Measurements from ENCODE around the gene CDYL2.

CDYL2 gene

DNA sequence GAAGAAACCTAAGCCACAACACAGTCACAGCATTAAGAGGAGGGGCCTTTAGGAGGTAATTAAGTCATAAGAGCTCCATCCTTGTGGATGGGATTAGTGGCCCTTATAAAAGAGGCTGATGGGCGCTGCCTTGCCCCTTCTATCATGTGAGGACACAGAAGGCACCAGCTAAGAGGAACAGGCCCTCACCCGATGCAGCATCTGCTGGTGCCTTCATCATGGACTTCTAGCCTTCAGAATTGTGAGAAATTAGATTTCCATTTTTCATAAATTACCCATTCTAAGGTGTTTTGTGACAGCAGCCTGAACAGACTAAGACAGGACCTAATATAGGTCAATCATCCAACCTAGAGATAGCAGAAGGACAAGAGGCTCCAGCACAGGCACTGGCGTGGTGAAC, 120.8 kb downstream of the CDYL2 start:
- DNase-seq (ENCODE audit: insufficient read length) (no peak), FAIRE-seq (no peak)
- TF ChIP-seq POLR2A (IDR thresholded peaks at IDR 0.05; ENCODE audit: low read depth, low read length) (no peak), TAF1 (IDR thresholded peaks at IDR 0.05; ENCODE audit: borderline replicate concordance, low read depth, low read length) (no peak), POLR2AphosphoS5 (IDR thresholded peaks at IDR 0.05; ENCODE audit: low read depth, low read length) (no peak)

DNA sequence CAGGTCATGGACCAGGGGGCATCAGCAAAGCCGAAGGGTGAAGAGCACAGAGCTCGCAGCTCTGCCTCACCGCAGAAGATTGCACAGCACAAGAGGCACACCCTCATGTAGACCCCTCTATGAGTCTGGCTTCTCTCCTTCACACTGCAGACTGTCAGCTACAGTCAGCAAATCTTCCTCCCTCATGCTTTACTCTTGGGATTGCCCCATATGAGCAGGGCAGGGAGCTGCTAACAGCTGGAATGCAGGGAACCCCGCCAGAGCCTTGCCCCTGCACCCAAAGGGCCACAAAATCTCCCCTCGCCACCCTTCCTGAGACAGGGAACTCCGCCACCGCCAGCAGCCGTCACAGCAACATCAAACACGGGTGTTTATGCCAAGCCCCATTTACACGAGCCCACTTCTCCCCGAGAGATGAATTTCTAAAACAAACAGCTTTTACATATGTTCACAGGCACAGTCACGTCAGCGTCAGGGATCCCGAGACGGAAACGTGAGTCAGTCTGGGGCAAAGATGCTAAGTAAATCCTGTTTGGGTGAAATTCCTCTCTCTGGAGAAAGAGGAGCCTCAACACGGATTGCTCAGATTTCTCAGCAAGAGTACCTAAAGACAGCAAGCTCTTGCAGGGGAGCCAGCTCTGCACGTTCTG, 121.9 kb downstream of the CDYL2 start:
- FAIRE-seq = no peak
- no peak for DNase-seq (ENCODE audit: insufficient read length)
- no peak for TF ChIP-seq POLR2AphosphoS5 (IDR thresholded peaks at IDR 0.05; ENCODE audit: low read depth, low read length)
- no peak for TF ChIP-seq TAF1 (IDR thresholded peaks at IDR 0.05; ENCODE audit: borderline replicate concordance, low read depth, low read length)
- no peak for TF ChIP-seq POLR2A (IDR thresholded peaks at IDR 0.05; ENCODE audit: low read depth, low read length)

DNA sequence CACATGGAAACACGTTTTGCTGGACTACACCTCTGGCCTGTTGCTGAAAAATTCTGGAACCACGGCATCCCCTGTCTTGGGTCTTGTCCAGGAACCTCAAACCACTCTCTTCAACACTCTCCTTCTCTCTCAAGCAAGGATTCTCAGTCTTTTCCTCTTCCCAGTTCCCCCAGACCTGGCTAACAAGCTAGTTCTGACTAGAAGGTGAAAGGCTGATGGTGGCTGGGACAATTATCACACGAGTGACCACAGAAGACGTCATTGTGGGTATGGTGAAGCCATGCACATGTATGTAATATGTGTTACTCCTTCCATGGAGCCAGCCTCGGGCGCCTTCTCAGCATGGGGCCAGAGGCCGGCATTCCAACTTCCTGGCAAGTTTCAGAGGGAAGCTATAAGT, 123.0 kb downstream of the CDYL2 start:
- DNase-seq (ENCODE audit: insufficient read length) = no peak
- no peak for FAIRE-seq
- TF ChIP-seq TAF1 (IDR thresholded peaks at IDR 0.05; ENCODE audit: borderline replicate concordance, low read depth, low read length) (no peak), POLR2A (IDR thresholded peaks at IDR 0.05; ENCODE audit: low read depth, low read length) (no peak), POLR2AphosphoS5 (IDR thresholded peaks at IDR 0.05; ENCODE audit: low read depth, low read length) (no peak)

DNA sequence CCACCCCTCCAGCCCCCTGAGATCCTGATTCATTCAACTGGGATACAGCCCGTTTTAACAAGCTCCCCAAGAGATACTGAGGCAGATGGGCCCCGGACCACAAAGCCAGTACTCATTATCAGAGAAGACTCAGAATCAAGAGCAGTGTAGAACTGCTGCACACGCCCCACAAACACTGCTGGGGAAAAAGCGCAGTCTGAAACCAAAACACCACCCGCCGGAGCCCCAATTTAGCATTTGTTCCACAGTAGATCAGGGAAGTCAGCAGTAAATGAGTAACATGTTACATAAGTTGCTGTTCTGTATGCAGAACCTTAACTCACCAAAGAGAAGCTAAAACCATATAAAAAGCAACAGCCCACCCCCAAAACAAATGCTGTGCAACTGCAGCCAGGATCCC, 123.6 kb downstream of the CDYL2 start:
- no peak for FAIRE-seq
- no peak for DNase-seq (ENCODE audit: insufficient read length)
- no peak for TF ChIP-seq POLR2AphosphoS5 (IDR thresholded peaks at IDR 0.05; ENCODE audit: low read depth, low read length)
- TF ChIP-seq TAF1 (IDR thresholded peaks at IDR 0.05; ENCODE audit: borderline replicate concordance, low read depth, low read length) = no peak
- TF ChIP-seq POLR2A (IDR thresholded peaks at IDR 0.05; ENCODE audit: low read depth, low read length) = no peak

DNA sequence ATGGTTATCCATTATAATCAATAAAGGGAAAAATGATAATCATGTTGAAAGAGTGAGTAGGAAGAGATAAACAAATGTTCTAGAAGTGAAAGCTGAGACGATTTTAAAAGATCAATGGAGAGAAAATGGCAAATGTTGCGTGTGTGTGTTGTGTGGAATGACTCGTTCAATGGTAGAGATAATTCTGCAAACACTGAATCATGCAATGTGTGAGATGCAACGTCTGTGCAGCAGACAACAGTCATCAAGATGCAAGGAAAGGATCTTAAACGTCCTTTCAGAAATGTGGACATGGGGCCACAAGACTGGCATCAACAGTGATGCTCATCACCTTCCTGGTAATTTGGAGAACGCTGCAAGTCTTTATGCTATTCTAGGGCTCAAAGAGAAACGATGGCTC, 124.4 kb downstream of the CDYL2 start:
- FAIRE-seq (no peak), DNase-seq (ENCODE audit: insufficient read length) (no peak)
- TF ChIP-seq POLR2A (IDR thresholded peaks at IDR 0.05; ENCODE audit: low read depth, low read length) (no peak), TAF1 (IDR thresholded peaks at IDR 0.05; ENCODE audit: borderline replicate concordance, low read depth, low read length) (no peak), POLR2AphosphoS5 (IDR thresholded peaks at IDR 0.05; ENCODE audit: low read depth, low read length) (no peak)

DNA sequence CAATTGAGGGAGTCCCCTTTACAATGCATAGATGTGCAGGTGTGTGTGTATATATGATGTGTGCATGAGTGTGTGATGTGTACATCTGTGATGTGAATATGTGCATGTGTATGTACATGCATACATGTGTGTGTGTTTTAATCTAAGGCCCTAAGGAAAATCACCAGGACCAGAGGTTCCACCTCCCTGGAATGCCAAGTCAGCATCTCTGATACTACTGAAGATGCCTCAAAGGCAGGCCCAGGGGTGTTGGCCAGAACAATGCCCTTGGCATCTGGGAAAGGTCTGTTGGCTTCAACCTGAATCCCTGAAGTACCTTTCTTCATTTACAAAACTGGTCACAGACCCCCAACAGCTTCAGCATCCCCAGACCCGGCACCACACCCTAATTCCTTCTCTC, 129.5 kb downstream of the CDYL2 start:
- DNase-seq (ENCODE audit: insufficient read length) = no peak
- no peak for TF ChIP-seq TAF1 (IDR thresholded peaks at IDR 0.05; ENCODE audit: borderline replicate concordance, low read depth, low read length)
- no peak for TF ChIP-seq POLR2A (IDR thresholded peaks at IDR 0.05; ENCODE audit: low read depth, low read length)
- no peak for FAIRE-seq

DNA sequence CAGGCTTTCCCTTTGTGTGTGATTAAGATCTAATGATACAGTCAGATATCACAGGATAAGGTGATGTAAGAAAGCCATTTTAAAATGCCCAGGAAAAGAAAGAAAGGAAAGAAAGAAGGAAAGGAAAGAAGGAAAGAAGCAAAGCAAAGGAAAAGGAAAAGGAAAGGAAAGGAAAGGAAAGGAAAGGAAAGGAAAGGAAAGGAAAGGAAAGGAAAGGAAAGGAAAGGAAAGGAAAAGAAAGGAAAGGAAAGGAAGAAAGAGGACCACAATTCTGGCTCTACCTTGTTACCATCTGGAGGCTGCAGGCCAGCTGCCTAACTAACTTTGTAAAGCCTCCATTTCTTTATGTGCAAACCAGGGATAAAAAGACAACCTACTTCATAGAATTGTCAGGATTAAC, 132.0 kb downstream of the CDYL2 start:
- no peak for FAIRE-seq
- no peak for DNase-seq (ENCODE audit: insufficient read length)
- TF ChIP-seq POLR2A (IDR thresholded peaks at IDR 0.05; ENCODE audit: low read depth, low read length) = no peak
- no peak for TF ChIP-seq TAF1 (IDR thresholded peaks at IDR 0.05; ENCODE audit: borderline replicate concordance, low read depth, low read length)
- TF ChIP-seq POLR2AphosphoS5 (IDR thresholded peaks at IDR 0.05; ENCODE audit: low read depth, low read length) = no peak

DNA sequence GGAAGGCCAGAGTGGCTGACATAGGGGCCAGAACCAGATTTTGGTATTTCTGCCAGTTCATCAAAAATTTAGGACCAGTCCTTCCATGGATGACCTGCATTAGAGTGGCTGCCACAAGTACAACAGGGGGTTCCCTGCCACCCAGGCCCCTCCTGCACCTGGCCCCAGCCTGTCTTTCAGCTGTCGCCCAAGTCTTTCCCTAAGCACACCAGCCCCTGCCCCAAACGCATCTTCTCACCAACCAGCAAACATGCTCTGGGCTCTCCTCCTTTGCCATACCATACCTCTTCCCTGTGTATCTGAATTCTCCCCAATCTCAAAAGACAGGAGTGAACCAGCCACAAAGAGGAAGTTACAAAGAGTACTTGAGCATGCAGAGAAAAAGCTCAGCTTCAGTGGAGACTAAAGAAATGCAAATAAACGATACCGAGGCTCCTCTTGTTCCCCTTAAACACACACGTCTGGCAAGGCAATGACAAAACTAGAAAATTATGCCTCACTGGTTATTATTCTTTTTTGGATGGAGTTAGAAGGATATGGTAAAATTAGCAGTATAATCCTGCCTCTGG, 133.0 kb downstream of the CDYL2 start:
- no peak for DNase-seq (ENCODE audit: insufficient read length)
- FAIRE-seq = peak; percentile 70
- TF ChIP-seq POLR2AphosphoS5 (IDR thresholded peaks at IDR 0.05; ENCODE audit: low read depth, low read length) (no peak), TAF1 (IDR thresholded peaks at IDR 0.05; ENCODE audit: borderline replicate concordance, low read depth, low read length) (no peak), POLR2A (IDR thresholded peaks at IDR 0.05; ENCODE audit: low read depth, low read length) (no peak)

DNA sequence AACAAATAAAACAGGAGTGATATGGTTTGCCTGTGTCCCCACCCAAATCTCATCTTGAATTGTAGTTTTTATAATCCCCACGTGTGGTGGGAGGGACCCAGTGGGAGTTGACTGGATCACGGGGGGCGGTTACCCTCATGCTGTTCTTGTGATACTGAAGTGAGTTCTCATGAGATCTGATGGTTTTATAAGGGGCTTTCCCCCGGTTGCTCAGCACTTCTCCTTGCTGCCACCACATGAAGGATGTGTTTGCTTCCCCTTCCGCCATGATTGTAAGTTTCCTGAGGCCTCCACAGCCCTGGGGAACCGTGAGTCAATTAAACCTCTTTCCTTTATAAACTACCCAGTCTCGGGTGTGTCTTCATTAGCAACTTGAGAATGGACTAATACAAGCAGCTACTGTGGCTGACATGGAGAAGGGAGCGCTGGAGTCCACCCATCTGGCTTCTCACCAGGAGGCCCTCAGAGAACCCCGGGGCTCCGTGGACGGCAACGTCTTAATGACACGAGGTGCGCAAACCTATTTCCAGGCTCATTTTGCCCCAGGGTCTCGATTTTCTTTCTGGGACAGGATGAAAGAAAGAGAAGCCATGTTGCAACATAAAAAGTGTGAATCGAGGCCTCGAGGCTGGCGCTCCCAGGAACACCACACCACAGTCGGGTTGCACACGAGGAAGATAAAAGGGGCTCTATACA, 134.1 kb downstream of the CDYL2 start:
- TF ChIP-seq POLR2A (IDR thresholded peaks at IDR 0.05; ENCODE audit: low read depth, low read length) = no peak
- TF ChIP-seq TAF1 (IDR thresholded peaks at IDR 0.05; ENCODE audit: borderline replicate concordance, low read depth, low read length) = no peak
- no peak for TF ChIP-seq POLR2AphosphoS5 (IDR thresholded peaks at IDR 0.05; ENCODE audit: low read depth, low read length)
- no peak for DNase-seq (ENCODE audit: insufficient read length)
- FAIRE-seq = no peak

DNA sequence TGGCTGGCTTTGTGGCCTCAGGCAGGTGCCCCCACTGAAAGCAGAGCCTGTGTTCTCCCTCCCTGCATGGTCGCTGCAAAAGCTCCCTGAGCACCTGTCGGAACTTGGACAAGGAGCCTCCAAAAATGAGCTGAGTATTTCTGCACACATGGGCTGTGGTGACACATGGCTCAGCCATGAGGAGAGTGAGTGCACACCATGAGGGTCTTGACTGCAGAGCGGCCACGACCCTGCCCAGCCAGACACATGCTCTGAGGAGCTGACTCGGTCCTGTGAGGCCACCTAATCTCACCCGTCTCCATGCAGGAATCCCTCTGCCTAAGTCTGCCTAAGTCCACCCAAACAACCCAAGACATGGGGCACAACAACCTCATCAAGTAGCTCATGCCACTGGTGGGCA, 134.7 kb downstream of the CDYL2 start:
- FAIRE-seq (no peak), DNase-seq (ENCODE audit: insufficient read length) (no peak)
- TF ChIP-seq TAF1 (IDR thresholded peaks at IDR 0.05; ENCODE audit: borderline replicate concordance, low read depth, low read length) (no peak), POLR2A (IDR thresholded peaks at IDR 0.05; ENCODE audit: low read depth, low read length) (no peak)

DNA sequence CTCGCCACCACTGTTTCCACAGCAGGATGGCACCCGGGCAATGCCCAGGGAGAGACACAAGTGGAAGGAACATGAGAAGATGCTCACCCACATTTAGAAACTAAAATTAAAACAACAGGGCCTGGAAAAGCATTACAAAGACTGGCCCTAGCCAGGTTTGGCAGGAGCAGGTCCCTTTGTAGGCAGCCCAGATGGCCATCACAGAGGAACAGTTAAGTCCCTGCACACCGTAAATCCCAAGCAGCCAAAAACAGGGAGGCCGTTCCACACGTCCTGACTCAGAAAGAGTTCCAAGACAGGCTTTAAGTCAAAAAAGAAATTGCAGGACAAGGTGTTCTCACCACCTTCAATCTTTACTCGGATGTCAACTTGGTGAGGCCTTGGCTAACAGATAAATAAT, 136.5 kb downstream of the CDYL2 start:
- DNase-seq (ENCODE audit: insufficient read length) (no peak), FAIRE-seq (no peak)
- TF ChIP-seq TAF1 (IDR thresholded peaks at IDR 0.05; ENCODE audit: borderline replicate concordance, low read depth, low read length) (no peak), POLR2AphosphoS5 (IDR thresholded peaks at IDR 0.05; ENCODE audit: low read depth, low read length) (no peak), POLR2A (IDR thresholded peaks at IDR 0.05; ENCODE audit: low read depth, low read length) (no peak)

DNA sequence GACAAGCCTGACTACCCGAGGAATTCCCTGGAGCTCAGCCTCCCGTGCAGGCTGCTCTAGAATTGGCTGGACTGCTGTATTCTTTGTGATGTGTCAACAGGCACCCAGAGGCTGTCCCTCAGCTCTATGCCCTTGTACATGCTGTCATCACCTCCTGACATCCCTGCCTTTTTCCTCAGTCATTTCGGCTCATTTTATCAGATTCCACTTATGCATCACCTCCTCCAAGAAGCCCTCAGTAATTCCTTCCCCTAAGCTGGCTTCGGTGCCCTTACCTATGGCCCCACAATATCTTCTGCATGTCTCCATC, 137.2 kb downstream of the CDYL2 start:
- no peak for TF ChIP-seq TAF1 (IDR thresholded peaks at IDR 0.05; ENCODE audit: borderline replicate concordance, low read depth, low read length)
- no peak for TF ChIP-seq POLR2AphosphoS5 (IDR thresholded peaks at IDR 0.05; ENCODE audit: low read depth, low read length)
- TF ChIP-seq POLR2A (IDR thresholded peaks at IDR 0.05; ENCODE audit: low read depth, low read length) = no peak
- DNase-seq (ENCODE audit: insufficient read length) = no peak
- FAIRE-seq = no peak
